ENCODE measurements around the gene ABHD12.

The ABHD12 gene

GRCh38 chr20:25297141-25297905, 93.3 kb downstream of the ABHD12 start:
- peaks cover 30% of the 10 kb centered on the region for H3K36me3 ChIP-seq (ENCODE audit: control insufficient read depth, insufficient read depth, low read length, severe bottlenecking)
- no peak for DNase-seq (ENCODE audit: low read depth)
- H3K9ac ChIP-seq (ENCODE audit: low read length): no peak overlapping the region
- H3K4me3 ChIP-seq (ENCODE audit: low read length): no peak overlapping the region
- H3K27me3 ChIP-seq (replicated peaks; ENCODE audit: control insufficient read depth, insufficient read depth, low read length): no peaks in the 10 kb centered on the region
- no peaks in the 10 kb centered on the region for H3K9me3 ChIP-seq (ENCODE audit: control insufficient read depth, low read length)
- peaks cover 45% of the 10 kb centered on the region for H3K4me1 ChIP-seq (ENCODE audit: control insufficient read depth, insufficient read depth, low read length)

DNA sequence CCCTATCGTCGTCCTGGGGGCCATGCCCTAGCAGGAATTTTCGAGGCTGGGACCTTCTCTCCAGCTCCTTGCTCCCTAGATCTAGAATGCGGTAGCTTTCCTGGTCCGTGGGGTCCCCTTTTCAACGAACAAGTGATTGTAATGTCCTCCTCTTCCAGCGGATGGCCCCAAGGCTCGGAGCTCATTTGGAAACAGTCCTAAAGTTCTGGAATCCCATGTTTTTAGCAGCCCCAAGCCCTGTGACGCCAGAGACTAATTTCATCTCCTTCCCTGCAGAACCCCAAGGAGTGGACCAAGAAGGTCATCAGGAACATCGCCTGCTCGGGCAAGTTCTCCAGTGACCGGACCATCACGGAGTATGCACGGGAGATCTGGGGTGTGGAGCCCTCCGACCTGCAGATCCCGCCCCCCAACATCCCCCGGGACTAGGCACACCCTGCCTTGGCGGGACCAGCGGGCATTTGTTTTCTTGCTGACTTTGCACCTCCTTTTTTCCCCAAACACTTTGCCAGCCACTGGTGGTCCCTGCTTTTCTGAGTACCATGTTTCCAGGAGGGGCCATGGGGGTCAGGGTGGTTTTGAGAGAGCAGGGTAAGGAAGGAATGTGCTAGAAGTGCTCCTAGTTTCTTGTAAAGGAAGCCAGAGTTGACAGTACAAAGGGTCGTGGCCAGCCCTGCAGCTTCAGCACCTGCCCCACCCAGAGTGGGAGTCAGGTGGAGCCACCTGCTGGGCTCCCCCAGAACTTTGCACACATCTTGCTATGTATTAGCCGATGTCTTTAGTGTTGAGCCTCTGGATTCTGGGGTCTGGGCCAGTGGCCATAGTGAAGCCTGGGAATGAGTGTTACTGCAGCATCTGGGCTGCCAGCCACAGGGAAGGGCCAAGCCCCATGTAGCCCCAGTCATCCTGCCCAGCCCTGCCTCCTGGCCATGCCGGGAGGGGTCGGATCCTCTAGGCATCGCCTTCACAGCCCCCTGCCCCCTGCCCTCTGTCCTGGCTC, 94.2 kb downstream of the ABHD12 start:
- Histone ChIP-seq H3K36me3 (ENCODE audit: control insufficient read depth, insufficient read depth, low read length, severe bottlenecking) (peaks cover 33% of the 10 kb centered on the region), H3K4me1 (ENCODE audit: control insufficient read depth, insufficient read depth, low read length) (peaks cover 43% of the 10 kb centered on the region), H3K27me3 (replicated peaks; ENCODE audit: control insufficient read depth, insufficient read depth, low read length) (no peaks in the 10 kb centered on the region), H3K9ac (ENCODE audit: low read length) (peak overlapping the region; percentile 43), H3K4me3 (ENCODE audit: low read length) (no peak overlapping the region), H3K9me3 (ENCODE audit: control insufficient read depth, low read length) (no peaks in the 10 kb centered on the region)
- no peak for DNase-seq (ENCODE audit: low read depth)

DNA sequence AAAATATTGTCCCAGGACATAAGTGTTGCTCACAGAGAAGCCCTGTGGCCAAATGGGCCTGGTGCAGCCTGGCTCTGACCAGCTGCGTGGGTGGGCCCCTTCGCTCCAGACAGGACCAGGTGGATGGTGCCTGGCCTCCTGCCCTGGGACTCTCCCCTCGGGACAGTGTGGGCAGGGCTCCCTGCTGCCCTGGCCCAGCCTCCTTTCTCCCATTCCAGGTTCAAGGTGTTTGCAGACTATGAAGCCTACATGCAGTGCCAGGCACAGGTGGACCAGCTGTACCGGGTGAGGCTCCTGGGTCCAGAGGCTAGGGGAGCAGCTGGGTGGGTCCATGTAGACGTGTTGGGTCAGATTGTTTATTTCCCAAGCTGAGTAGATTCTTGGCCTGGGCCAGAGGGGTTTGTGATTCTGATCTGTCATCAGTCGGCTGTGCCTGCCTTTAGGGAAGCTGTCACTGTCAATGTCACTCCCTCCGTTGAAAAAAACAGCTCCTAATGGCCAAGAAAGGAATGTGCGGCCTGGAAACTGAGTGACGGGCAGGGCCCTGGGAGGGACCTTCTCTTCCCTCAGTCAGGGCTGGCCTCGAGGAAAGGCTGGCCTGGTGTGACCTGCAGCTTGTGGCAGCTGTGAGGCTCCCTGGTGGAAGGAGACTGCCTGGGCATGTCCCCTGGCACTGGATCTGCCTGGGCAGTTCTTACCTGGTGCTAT, 95.1 kb downstream of the ABHD12 start:
- Histone ChIP-seq H3K4me1 (ENCODE audit: control insufficient read depth, insufficient read depth, low read length) (peaks cover 34% of the 10 kb centered on the region), H3K27me3 (replicated peaks; ENCODE audit: control insufficient read depth, insufficient read depth, low read length) (no peaks in the 10 kb centered on the region), H3K9ac (ENCODE audit: low read length) (peak overlapping the region; percentile 43), H3K9me3 (ENCODE audit: control insufficient read depth, low read length) (no peaks in the 10 kb centered on the region), H3K4me3 (ENCODE audit: low read length) (no peak overlapping the region), H3K36me3 (ENCODE audit: control insufficient read depth, insufficient read depth, low read length, severe bottlenecking) (peaks cover 41% of the 10 kb centered on the region)
- no peak for DNase-seq (ENCODE audit: low read depth)

DNA sequence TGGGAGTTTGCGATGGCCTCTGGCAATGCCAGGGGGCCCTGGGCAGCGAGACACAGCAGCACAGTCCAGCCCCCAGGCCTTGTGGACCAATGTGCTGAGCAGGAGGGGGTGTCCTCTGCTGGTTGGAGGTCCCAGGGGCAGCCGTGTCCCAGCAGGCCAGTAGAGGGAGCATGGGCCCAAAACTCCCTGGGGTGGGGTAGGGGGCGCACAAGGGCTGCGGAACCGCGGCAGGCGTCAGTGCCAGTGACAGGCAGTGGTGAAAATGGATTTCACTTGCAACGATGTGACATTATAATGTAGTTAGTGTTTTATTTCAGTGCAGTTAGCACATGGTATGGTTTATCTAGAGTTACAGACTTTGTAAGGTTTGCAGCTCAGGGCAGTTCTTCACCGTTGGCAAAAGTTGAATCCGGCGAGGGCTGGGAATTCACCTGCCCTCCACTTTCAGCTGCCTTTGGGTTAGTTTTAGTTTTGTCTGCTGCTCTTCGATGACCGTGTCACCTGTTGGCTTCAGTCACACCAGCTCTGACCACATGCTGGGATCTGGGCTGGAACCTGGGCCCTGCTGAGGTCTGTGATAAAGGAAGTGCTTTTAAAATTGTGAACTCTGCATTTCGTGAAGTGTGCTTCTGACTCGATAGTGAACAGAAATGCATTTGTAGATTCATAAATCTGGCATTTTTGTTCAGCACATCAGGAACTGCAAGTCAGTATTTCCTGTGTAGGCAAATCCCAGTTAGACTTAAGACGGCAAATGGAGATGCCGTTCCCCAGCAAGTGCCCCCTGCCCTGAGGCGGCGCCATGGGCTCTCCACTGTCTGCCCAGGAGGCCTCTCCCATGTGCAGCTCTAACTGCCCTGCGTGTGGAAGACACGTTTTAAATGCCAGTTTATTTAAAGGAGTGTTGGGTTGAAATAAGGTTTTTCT, 95.9 kb downstream of the ABHD12 start:
- H3K4me3 ChIP-seq (ENCODE audit: low read length): no peak overlapping the region
- H3K27me3 ChIP-seq (replicated peaks; ENCODE audit: control insufficient read depth, insufficient read depth, low read length): no peaks in the 10 kb centered on the region
- H3K4me1 ChIP-seq (ENCODE audit: control insufficient read depth, insufficient read depth, low read length): peaks cover 26% of the 10 kb centered on the region
- H3K9me3 ChIP-seq (ENCODE audit: control insufficient read depth, low read length): no peaks in the 10 kb centered on the region
- peaks cover 49% of the 10 kb centered on the region for H3K36me3 ChIP-seq (ENCODE audit: control insufficient read depth, insufficient read depth, low read length, severe bottlenecking)
- peak; percentile 70 for DNase-seq (ENCODE audit: low read depth)
- peak overlapping the region; percentile 43 for H3K9ac ChIP-seq (ENCODE audit: low read length)

DNA sequence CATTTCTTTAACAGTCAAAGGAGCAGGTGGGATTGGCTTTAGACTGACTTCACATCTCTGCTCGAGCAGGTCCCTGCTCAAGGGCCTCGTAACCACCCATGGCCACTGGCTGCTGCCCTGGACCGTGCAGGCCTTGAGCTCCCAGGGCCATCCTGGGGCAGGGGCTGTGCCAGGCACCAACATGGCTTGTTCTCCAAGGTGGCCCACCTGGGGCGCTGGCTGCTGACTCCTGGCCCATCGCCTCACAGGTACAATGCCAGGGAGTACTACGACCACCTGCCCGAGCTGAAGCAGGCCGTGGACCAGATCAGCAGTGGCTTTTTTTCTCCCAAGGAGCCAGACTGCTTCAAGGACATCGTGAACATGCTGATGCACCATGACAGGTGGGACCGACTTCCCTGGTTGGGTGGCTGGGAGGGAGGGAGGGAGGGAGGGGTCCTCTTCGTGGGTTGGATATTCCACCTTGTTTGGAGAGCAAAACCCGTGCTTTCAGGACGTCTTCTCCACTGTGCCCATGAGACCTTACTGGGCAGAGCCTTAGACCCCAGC, 96.7 kb downstream of the ABHD12 start:
- DNase-seq (ENCODE audit: low read depth): no peak
- Histone ChIP-seq H3K9me3 (ENCODE audit: control insufficient read depth, low read length) (no peaks in the 10 kb centered on the region), H3K27me3 (replicated peaks; ENCODE audit: control insufficient read depth, insufficient read depth, low read length) (no peaks in the 10 kb centered on the region), H3K4me1 (ENCODE audit: control insufficient read depth, insufficient read depth, low read length) (peaks cover 24% of the 10 kb centered on the region), H3K36me3 (ENCODE audit: control insufficient read depth, insufficient read depth, low read length, severe bottlenecking) (peaks cover 57% of the 10 kb centered on the region), H3K4me3 (ENCODE audit: low read length) (no peak overlapping the region), H3K9ac (ENCODE audit: low read length) (no peak overlapping the region)

- H3K36me3 ChIP-seq (ENCODE audit: control insufficient read depth, insufficient read depth, low read length, severe bottlenecking): peaks cover 61% of the 10 kb centered on the region
Measured at GRCh38 chr20:25293507-25293906, 97.1 kb downstream of the ABHD12 start.

DNA sequence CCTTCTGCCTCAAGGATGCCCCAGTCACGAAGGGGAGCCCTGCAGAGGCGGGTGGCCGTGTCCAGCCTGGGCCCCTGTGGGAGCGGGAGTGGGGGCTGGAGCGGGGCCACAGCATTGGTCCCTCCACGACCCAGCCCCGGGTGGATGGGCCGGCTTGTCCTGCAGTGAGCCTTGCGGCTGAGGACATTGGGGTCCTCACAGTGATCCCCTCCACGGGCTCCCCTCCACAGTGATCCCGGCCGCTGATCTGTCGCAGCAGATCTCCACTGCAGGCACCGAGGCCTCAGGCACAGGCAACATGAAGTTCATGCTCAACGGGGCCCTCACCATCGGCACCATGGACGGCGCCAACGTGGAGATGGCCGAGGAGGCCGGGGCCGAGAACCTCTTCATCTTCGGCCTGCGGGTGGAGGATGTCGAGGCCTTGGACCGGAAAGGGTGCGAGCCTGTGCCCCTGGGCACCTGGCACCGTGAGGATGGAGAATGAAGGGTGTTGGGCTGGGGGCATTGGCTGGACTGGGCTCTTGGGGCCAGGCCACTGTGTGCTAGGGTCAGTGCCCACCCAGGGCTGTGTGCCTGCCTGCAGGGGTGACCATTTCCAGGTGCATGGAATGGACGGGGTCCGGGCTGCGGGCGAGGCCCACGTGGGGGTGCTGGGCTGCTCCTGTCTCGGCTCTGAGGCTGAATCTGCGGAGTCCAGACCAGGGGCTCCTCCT, 98.3 kb downstream of the ABHD12 start:
- H3K36me3 ChIP-seq (ENCODE audit: control insufficient read depth, insufficient read depth, low read length, severe bottlenecking): peaks cover 73% of the 10 kb centered on the region
- no peak for DNase-seq (ENCODE audit: low read depth)

More at GRCh38 chr20:25293507-25293906, 97.1 kb downstream of the ABHD12 start:
- Histone ChIP-seq H3K9ac (ENCODE audit: low read length) (no peak overlapping the region), H3K4me1 (ENCODE audit: control insufficient read depth, insufficient read depth, low read length) (peaks cover 24% of the 10 kb centered on the region), H3K9me3 (ENCODE audit: control insufficient read depth, low read length) (no peaks in the 10 kb centered on the region), H3K4me3 (ENCODE audit: low read length) (no peak overlapping the region), H3K27me3 (replicated peaks; ENCODE audit: control insufficient read depth, insufficient read depth, low read length) (no peaks in the 10 kb centered on the region)
- no peak for DNase-seq (ENCODE audit: low read depth)

GRCh38 chr20:25291432-25292133, 99.1 kb downstream of the ABHD12 start:
- Histone ChIP-seq H3K4me3 (ENCODE audit: low read length) (no peak overlapping the region), H3K27me3 (replicated peaks; ENCODE audit: control insufficient read depth, insufficient read depth, low read length) (no peaks in the 10 kb centered on the region), H3K9me3 (ENCODE audit: control insufficient read depth, low read length) (no peaks in the 10 kb centered on the region), H3K36me3 (ENCODE audit: control insufficient read depth, insufficient read depth, low read length, severe bottlenecking) (peaks cover 81% of the 10 kb centered on the region), H3K4me1 (ENCODE audit: control insufficient read depth, insufficient read depth, low read length) (peaks cover 17% of the 10 kb centered on the region), H3K9ac (ENCODE audit: low read length) (no peak overlapping the region)
- no peak for DNase-seq (ENCODE audit: low read depth)

More for the DNA sequence above, 98.3 kb downstream of the ABHD12 start:
- no peaks in the 10 kb centered on the region for H3K27me3 ChIP-seq (replicated peaks; ENCODE audit: control insufficient read depth, insufficient read depth, low read length)
- H3K9ac ChIP-seq (ENCODE audit: low read length): no peak overlapping the region
- H3K9me3 ChIP-seq (ENCODE audit: control insufficient read depth, low read length): no peaks in the 10 kb centered on the region
- no peak overlapping the region for H3K4me3 ChIP-seq (ENCODE audit: low read length)
- peaks cover 24% of the 10 kb centered on the region for H3K4me1 ChIP-seq (ENCODE audit: control insufficient read depth, insufficient read depth, low read length)

GRCh38 chr20:25290646-25291431, 99.8 kb downstream of the ABHD12 start:
- Histone ChIP-seq H3K4me1 (ENCODE audit: control insufficient read depth, insufficient read depth, low read length) (peaks cover 9% of the 10 kb centered on the region), H3K4me3 (ENCODE audit: low read length) (no peak overlapping the region), H3K9me3 (ENCODE audit: control insufficient read depth, low read length) (no peaks in the 10 kb centered on the region), H3K27me3 (replicated peaks; ENCODE audit: control insufficient read depth, insufficient read depth, low read length) (no peaks in the 10 kb centered on the region), H3K9ac (ENCODE audit: low read length) (no peak overlapping the region), H3K36me3 (ENCODE audit: control insufficient read depth, insufficient read depth, low read length, severe bottlenecking) (peaks cover 87% of the 10 kb centered on the region)
- no peak for DNase-seq (ENCODE audit: low read depth)

All from adipocyte (in vitro differentiated cells).